ENCODE results near the gene TRABD2B. TPM values are rescaled to one million over a fixed set of nuclear protein-coding genes. Genes with fewer than 3 reads are reported as not detected.

The TRABD2B gene
- total RNA-seq, 2 donors from 2014 or later, result 2.6 to 4.3 TPM

DNA sequence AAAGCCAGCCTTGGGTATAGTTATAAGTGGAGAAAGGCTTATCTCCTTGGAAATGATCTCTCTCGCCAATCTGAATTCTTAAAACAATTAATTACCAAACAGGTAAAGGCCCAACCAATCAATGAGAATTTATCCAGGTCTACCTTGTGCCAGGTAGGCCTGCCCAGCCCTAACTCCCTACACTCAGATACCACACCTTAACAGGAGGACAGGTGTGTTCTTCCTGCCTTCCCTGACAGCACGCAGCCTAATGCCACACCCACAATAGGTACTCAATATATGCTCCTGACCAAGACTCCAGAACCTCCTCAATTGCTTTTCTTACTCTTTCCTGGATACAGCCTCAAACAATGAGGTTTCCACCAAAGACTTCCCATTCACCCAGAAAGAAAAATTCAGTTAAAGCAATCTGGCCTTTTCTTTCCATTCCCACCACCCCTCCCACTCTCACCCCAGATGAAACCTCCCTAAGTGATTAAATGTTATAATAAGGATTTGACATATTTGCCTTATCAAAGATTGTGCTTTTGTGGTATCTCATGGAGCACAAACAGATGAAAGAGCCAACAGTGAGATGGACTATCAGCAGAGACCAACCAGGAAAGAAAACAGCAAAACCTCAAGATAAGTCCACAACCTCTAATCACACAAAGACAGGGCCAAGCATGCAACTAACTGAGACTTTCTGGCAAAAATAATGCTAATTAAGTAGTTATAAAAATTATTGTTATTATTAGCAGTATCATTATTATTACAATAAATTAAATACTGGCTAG lies 25.6 kb downstream of the TRABD2B start:
- intact Hi-C loops (cut with DNase I), result no loop called here
- 83% methylated on average over 2 of the region's 2 CpGs for WGBS, 2 donors
- Histone ChIP-seq H3K27ac (no peak overlapping the region), H3K4me3 (no peak overlapping the region), H3K36me3 (replicated peaks in 1 of 2; ENCODE audit: insufficient read depth in 1 of 2, low read depth in 2 of 2) (no peaks in the 10 kb centered on the region), H3K4me1 (no peaks in the 10 kb centered on the region), H3K9me3 (no peaks in the 10 kb centered on the region), H3K27me3 (no peaks in the 10 kb centered on the region)
- ATAC-seq, result no peak
- no peak for DNase-seq
- TF ChIP-seq, protein P1, sequence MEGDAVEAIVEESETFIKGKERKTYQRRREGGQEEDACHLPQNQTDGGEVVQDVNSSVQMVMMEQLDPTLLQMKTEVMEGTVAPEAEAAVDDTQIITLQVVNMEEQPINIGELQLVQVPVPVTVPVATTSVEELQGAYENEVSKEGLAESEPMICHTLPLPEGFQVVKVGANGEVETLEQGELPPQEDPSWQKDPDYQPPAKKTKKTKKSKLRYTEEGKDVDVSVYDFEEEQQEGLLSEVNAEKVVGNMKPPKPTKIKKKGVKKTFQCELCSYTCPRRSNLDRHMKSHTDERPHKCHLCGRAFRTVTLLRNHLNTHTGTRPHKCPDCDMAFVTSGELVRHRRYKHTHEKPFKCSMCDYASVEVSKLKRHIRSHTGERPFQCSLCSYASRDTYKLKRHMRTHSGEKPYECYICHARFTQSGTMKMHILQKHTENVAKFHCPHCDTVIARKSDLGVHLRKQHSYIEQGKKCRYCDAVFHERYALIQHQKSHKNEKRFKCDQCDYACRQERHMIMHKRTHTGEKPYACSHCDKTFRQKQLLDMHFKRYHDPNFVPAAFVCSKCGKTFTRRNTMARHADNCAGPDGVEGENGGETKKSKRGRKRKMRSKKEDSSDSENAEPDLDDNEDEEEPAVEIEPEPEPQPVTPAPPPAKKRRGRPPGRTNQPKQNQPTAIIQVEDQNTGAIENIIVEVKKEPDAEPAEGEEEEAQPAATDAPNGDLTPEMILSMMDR (IDR thresholded peaks at IDR 0.05), result no peak
- no peak for TF ChIP-seq POLR2A (IDR thresholded peaks at IDR 0.05)

DNA sequence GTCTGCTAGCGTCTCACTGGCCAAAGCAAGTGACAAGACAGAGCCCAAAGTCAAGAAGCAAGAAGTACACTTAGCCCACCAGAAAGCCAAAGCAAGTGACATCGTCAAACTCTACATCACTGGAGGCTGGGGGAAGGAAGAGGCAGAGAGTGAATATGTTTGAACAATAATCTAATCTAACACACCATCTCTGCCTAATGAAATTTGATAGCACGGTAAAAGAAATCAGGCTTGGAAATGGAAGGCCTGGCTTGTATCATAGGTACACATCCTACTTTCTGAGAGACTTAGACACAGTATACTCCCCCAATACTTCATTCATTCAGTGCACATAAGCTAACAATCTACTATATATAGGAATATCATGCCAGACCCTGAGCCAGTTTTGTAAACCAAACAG lies 26.3 kb downstream of the TRABD2B start:
- 78 to 82% methylated on average over 3 of the region's 3 CpGs for WGBS, 2 donors
- DNase-seq (no peak), ATAC-seq (no peak)
- no peaks in the 10 kb centered on the region for H3K36me3 ChIP-seq (replicated peaks in 1 of 2; ENCODE audit: insufficient read depth in 1 of 2, low read depth in 2 of 2)
- intact Hi-C loops (cut with DNase I), result no loop called here
- H3K27me3 ChIP-seq, result no peaks in the 10 kb centered on the region
- no peaks in the 10 kb centered on the region for H3K9me3 ChIP-seq
- H3K4me3 ChIP-seq, result no peak overlapping the region
- H3K4me1 ChIP-seq, result peaks cover 2% of the 10 kb centered on the region
- TF ChIP-seq, protein P1 (IDR thresholded peaks at IDR 0.05), result no peak
- TF ChIP-seq POLR2A (IDR thresholded peaks at IDR 0.05), result no peak
- H3K27ac ChIP-seq, result no peak overlapping the region

- intact Hi-C loops (cut with DNase I), result no loop called here
- 81 to 83% methylated on average over 3 of the region's 3 CpGs for WGBS, 2 donors
- no peaks in the 10 kb centered on the region for H3K9me3 ChIP-seq
- H3K4me3 ChIP-seq, result no peak overlapping the region
- peaks cover 12% of the 10 kb centered on the region for H3K4me1 ChIP-seq
- no peaks in the 10 kb centered on the region for H3K27me3 ChIP-seq
- TF ChIP-seq, protein P1 (IDR thresholded peaks at IDR 0.05), result no peak
- no peak for TF ChIP-seq POLR2A (IDR thresholded peaks at IDR 0.05)
- ATAC-seq (no peak), DNase-seq (no peak)
- no peaks in the 10 kb centered on the region for H3K36me3 ChIP-seq (replicated peaks in 1 of 2; ENCODE audit: insufficient read depth in 1 of 2, low read depth in 2 of 2)
- no peak overlapping the region for H3K27ac ChIP-seq
These were observed 27.7 kb downstream of the TRABD2B start for GRCh38 chr1:47969478-47969877.

- ATAC-seq, result no peak
These were observed 28.7 kb downstream of the TRABD2B start for GRCh38 chr1:47968556-47968888.

More at GRCh38 chr1:47968556-47968888, 28.7 kb downstream of the TRABD2B start:
- Histone ChIP-seq H3K4me1 (peaks cover 21% of the 10 kb centered on the region), H3K36me3 (replicated peaks in 1 of 2; ENCODE audit: insufficient read depth in 1 of 2, low read depth in 2 of 2) (no peaks in the 10 kb centered on the region), H3K4me3 (no peak overlapping the region), H3K27ac (no peak overlapping the region), H3K9me3 (no peaks in the 10 kb centered on the region), H3K27me3 (no peaks in the 10 kb centered on the region)
- DNase-seq, result no peak
- no peak for TF ChIP-seq POLR2A (IDR thresholded peaks at IDR 0.05)
- TF ChIP-seq, protein P1 (IDR thresholded peaks at IDR 0.05), result no peak
- intact Hi-C loops (cut with DNase I), result no loop called here
- WGBS, 2 donors, result 71 to 81% methylated on average over 3 of the region's 3 CpGs

All from body of pancreas (tissue), 4 donors.